ENCODE results near the gene PCYT2. TPM values are rescaled to one million over a fixed set of nuclear protein-coding genes. Genes with fewer than 3 reads are reported as not detected.
A peak's percentile ranks its signal among the peaks of the same experiment; 100 is the strongest.
"Not testable (repeated sequence)": the region's sequence is repeated elsewhere in the genome, so short reads cannot be mapped to it uniquely, and the experiment has no call there.

The PCYT2 gene
- 93.8 and 108 TPM in 2 replicates for total RNA-seq (2014; rRNA removed; shearing (Covaris generic))

GRCh38 chr17:81911277-81911961 is at the start of gene PCYT2:
TSS of gene PCYT2 (minus strand) at chr17:81911399. CDS start at chr17:81911355, 44 bp downstream.
- DNase-seq (ENCODE audit: low spot score): peak; percentile 64

GRCh38 chr17:81960130-81960958 is 49.1 kb upstream of the PCYT2 start:
- DNase-seq (ENCODE audit: low spot score): no peak

GRCh38 chr17:81959362-81960129 is 48.3 kb upstream of the PCYT2 start:
- DNase-seq (ENCODE audit: low spot score): no peak

- no peak for DNase-seq (ENCODE audit: low spot score)
These were observed 47.6 kb upstream of the PCYT2 start for GRCh38 chr17:81958633-81959342.

GRCh38 chr17:81957691-81958432 is 46.7 kb upstream of the PCYT2 start:
- DNase-seq (ENCODE audit: low spot score): no peak

- DNase-seq (ENCODE audit: low spot score): no peak
These were observed 45.7 kb upstream of the PCYT2 start for GRCh38 chr17:81956607-81957589.

GRCh38 chr17:81955756-81956544 is 44.8 kb upstream of the PCYT2 start:
- DNase-seq (ENCODE audit: low spot score): no peak

GRCh38 chr17:81955058-81955681 is 44.0 kb upstream of the PCYT2 start:
- no peak for DNase-seq (ENCODE audit: low spot score)

- DNase-seq (ENCODE audit: low spot score): no peak
These were observed 43.2 kb upstream of the PCYT2 start for GRCh38 chr17:81954131-81955057.

GRCh38 chr17:81953443-81953842 is 42.2 kb upstream of the PCYT2 start:
- not testable (repeated sequence) for DNase-seq (ENCODE audit: low spot score)

GRCh38 chr17:81952792-81953228 is 41.6 kb upstream of the PCYT2 start:
- no peak for DNase-seq (ENCODE audit: low spot score)

GRCh38 chr17:81951785-81952684 is 40.8 kb upstream of the PCYT2 start:
- DNase-seq (ENCODE audit: low spot score): no peak

- no peak for DNase-seq (ENCODE audit: low spot score)
These were observed 39.3 kb upstream of the PCYT2 start for GRCh38 chr17:81950501-81950900.

GRCh38 chr17:81948635-81949378 is 37.6 kb upstream of the PCYT2 start:
- no peak for DNase-seq (ENCODE audit: low spot score)

GRCh38 chr17:81947189-81947588 is 36.0 kb upstream of the PCYT2 start, which contains the start of gene MYADML2:
TSS of gene MYADML2 (minus strand) at chr17:81947233. CDS start at chr17:81941741, 5,492 bp downstream.
- DNase-seq (ENCODE audit: low spot score): no peak
